ENCODE results near the gene AKAP6.

DNA sequence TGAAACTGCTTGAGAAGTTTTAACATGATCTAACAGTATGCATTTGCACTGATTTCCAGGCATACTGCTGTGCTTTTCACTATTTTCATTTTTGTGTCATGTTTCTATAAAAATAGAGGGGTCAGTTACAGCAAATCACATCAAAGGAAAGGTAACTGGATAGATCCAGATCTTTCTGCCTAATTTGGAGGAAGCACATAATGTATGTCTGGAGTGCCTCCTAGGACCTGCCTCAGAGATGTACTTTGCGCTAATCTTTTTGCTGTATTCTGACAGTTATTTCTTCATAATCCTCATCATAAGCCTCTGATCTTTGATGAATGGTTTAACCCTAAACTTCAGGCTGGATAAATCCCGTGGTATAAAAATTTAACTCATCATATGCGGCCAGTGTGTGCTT, 498.4 kb downstream of the AKAP6 start:
- TF ChIP-seq, protein P1, sequence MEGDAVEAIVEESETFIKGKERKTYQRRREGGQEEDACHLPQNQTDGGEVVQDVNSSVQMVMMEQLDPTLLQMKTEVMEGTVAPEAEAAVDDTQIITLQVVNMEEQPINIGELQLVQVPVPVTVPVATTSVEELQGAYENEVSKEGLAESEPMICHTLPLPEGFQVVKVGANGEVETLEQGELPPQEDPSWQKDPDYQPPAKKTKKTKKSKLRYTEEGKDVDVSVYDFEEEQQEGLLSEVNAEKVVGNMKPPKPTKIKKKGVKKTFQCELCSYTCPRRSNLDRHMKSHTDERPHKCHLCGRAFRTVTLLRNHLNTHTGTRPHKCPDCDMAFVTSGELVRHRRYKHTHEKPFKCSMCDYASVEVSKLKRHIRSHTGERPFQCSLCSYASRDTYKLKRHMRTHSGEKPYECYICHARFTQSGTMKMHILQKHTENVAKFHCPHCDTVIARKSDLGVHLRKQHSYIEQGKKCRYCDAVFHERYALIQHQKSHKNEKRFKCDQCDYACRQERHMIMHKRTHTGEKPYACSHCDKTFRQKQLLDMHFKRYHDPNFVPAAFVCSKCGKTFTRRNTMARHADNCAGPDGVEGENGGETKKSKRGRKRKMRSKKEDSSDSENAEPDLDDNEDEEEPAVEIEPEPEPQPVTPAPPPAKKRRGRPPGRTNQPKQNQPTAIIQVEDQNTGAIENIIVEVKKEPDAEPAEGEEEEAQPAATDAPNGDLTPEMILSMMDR (conservative IDR thresholded peaks at IDR 0.05; ENCODE audit: low read depth in 2 of 2), result no peak
- TF ChIP-seq POLR2AphosphoS5 (IDR thresholded peaks at IDR 0.05; ENCODE audit: low read depth), result no peak
- no peak for TF ChIP-seq EZH2 (IDR thresholded peaks at IDR 0.05; ENCODE audit: low read depth, unreplicated experiment)
- no peak for TF ChIP-seq CREB1 (CRISPR knock-in tag; IDR thresholded peaks at IDR 0.05; ENCODE audit: low read depth)
- TF ChIP-seq EZH2phosphoT487 (IDR thresholded peaks at IDR 0.05; ENCODE audit: unreplicated experiment), result no peak
- TF ChIP-seq JUNB (IDR thresholded peaks at IDR 0.05; ENCODE audit: unreplicated experiment), result no peak
- TF ChIP-seq, protein P2, sequence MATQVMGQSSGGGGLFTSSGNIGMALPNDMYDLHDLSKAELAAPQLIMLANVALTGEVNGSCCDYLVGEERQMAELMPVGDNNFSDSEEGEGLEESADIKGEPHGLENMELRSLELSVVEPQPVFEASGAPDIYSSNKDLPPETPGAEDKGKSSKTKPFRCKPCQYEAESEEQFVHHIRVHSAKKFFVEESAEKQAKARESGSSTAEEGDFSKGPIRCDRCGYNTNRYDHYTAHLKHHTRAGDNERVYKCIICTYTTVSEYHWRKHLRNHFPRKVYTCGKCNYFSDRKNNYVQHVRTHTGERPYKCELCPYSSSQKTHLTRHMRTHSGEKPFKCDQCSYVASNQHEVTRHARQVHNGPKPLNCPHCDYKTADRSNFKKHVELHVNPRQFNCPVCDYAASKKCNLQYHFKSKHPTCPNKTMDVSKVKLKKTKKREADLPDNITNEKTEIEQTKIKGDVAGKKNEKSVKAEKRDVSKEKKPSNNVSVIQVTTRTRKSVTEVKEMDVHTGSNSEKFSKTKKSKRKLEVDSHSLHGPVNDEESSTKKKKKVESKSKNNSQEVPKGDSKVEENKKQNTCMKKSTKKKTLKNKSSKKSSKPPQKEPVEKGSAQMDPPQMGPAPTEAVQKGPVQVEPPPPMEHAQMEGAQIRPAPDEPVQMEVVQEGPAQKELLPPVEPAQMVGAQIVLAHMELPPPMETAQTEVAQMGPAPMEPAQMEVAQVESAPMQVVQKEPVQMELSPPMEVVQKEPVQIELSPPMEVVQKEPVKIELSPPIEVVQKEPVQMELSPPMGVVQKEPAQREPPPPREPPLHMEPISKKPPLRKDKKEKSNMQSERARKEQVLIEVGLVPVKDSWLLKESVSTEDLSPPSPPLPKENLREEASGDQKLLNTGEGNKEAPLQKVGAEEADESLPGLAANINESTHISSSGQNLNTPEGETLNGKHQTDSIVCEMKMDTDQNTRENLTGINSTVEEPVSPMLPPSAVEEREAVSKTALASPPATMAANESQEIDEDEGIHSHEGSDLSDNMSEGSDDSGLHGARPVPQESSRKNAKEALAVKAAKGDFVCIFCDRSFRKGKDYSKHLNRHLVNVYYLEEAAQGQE (IDR thresholded peaks at IDR 0.05; ENCODE audit: unreplicated experiment), result no peak
- TF ChIP-seq ZNF114 (CRISPR knock-in tag; IDR thresholded peaks at IDR 0.05), result no peak
- no peak for TF ChIP-seq ZNF331 (CRISPR knock-in tag; IDR thresholded peaks at IDR 0.05; ENCODE audit: low read depth)
- TF ChIP-seq NANOG (IDR thresholded peaks at IDR 0.05; ENCODE audit: borderline replicate concordance), result no peak

Measured in GM23338 (cell line).